ENCODE measurements around the gene ARID1B. TPM values are rescaled to one million over a fixed set of nuclear protein-coding genes. Genes with fewer than 3 reads are reported as not detected.

ARID1B gene
- total and polyA plus RNA-seq, 2 of the 13 experiments (the other 11 are each of a cell fraction or from before 2014, with no cell fraction given), result 20.1 to 32.6 TPM

- ChIA-PET CTCF (ENCODE audit: low intra/inter-chr PET ratio, low total read pairs) (no interaction called here), POLR2A (no interaction called here)
- H3K9ac ChIP-seq (ENCODE audit: insufficient read depth, low read depth, low read length), result no peak overlapping the region
- peaks cover 16% of the 10 kb centered on the region for H3K4me1 ChIP-seq (ENCODE audit: insufficient read depth, low read length)
- DNase-seq (ENCODE audit: low spot score), result no peak
- H3K36me3 ChIP-seq (replicated peaks in 1 of 2; ENCODE audit: control insufficient read depth in 1 of 2, insufficient read depth in 2 of 2, low read length in 2 of 2), result peaks cover 6 to 13% of the 10 kb centered on the region in 2 experiments
- H3K4me2 ChIP-seq (ENCODE audit: low read depth, low read length), result no peak overlapping the region
- in situ Hi-C loops (cut with HindIII; ENCODE audit: extremely low pct_ligation_motif_present, low pct_unique_long_range_greater_than_20kb) (no loop called here), intact Hi-C loops (cut with micrococcal nuclease; ENCODE audit: unreplicated experiment) (no loop called here)
- H3K27me3 ChIP-seq (ENCODE audit: control insufficient read depth in 1 of 2, insufficient read depth in 2 of 2, low read length in 2 of 2), result no peaks in the 10 kb centered on the region
- no peak for FAIRE-seq
- peaks cover 65% of the 10 kb centered on the region for H3K79me2 ChIP-seq (ENCODE audit: insufficient read depth, low read length)
- no peaks in the 10 kb centered on the region for H3K9me3 ChIP-seq (ENCODE audit: low read length)
- no peak overlapping the region for H2AFZ ChIP-seq (ENCODE audit: low read length)
- ATAC-seq, result no peak
- WGBS (ENCODE audit: low lambda C conversion rate), result 97% methylated on average over 8 of the region's 8 CpGs
- BruUV-seq (replicated peaks), result no TSS peak
- no peak overlapping the region for H3K4me3 ChIP-seq (replicated peaks in 1 of 3; ENCODE audit: insufficient read depth in 1 of 3, low read depth in 2 of 3, low read length in 3 of 3)
- H4K20me1 ChIP-seq (ENCODE audit: insufficient read depth, low read length), result peaks cover 7% of the 10 kb centered on the region; the same call in 1 of the 2 replicates
- no peak overlapping the region for H3K27ac ChIP-seq (ENCODE audit: extremely low read length, insufficient read depth, low read length)
- TF ChIP-seq SOX13 (IDR thresholded peaks at IDR 0.05) (no peak), SOX13 (CRISPR knock-in tag; conservative IDR thresholded peaks at IDR 0.05 in 1 of 2, IDR thresholded peaks at IDR 0.05 in 1 of 2) (no peak), ZNF414 (CRISPR knock-in tag; IDR thresholded peaks at IDR 0.05) (no peak), RFX1 (IDR thresholded peaks at IDR 0.05) (no peak), ZHX1 (CRISPR knock-in tag; IDR thresholded peaks at IDR 0.05; ENCODE audit: low read depth) (no peak), GPBP1L1 (CRISPR knock-in tag; IDR thresholded peaks at IDR 0.05) (no peak), RFX3 (CRISPR knock-in tag; IDR thresholded peaks at IDR 0.05) (no peak), MAX (IDR thresholded peaks at IDR 0.05) (no peak), RXRA (CRISPR knock-in tag; IDR thresholded peaks at IDR 0.05) (no peak), ZBTB34 (CRISPR knock-in tag; IDR thresholded peaks at IDR 0.05) (no peak), KDM1A (CRISPR knock-in tag; IDR thresholded peaks at IDR 0.05) (no peak), NPAS2 (CRISPR knock-in tag; IDR thresholded peaks at IDR 0.05; ENCODE audit: borderline replicate concordance) (no peak), MLXIP (CRISPR knock-in tag; IDR thresholded peaks at IDR 0.05; ENCODE audit: borderline replicate concordance) (no peak), ZNF382 (CRISPR knock-in tag; IDR thresholded peaks at IDR 0.05; ENCODE audit: borderline replicate concordance) (no peak)
Measured at GRCh38 chr6:156840136-156840535, 63.0 kb downstream of the ARID1B start.
